Testis (tissue), 3 donors: ENCODE measurements around the gene GPR26. TPM values are rescaled to one million over a fixed set of nuclear protein-coding genes. Genes with fewer than 3 reads are reported as not detected.

Experiments used
- DNase-seq: peaks from one replicate; pipeline ENCODE4 v3.0.0-alpha.2; 2019
- H3K27ac ChIP-seq, 2 donors: fragments of 200-600 bp; sonication (generic); one replicate each; pipeline ENCODE4 v1.5.1; 2019
- H3K27me3 ChIP-seq: fragments of 200-600 bp; sonication (generic); one replicate; pipeline ENCODE4 v1.5.1; 2019
- H3K36me3 ChIP-seq: fragments of 200-600 bp; sonication (generic); one replicate; pipeline ENCODE4 v1.5.1; 2017; ENCODE audit warnings: low read depth; ENCODE audit errors: missing control alignments
- H3K4me1 ChIP-seq: fragments of 200-600 bp; sonication (generic); one replicate; pipeline ENCODE4 v1.5.1; 2019
- H3K4me3 ChIP-seq, 2 donors: fragments of 200-600 bp; sonication (generic); one replicate each; pipeline ENCODE4 v1.5.1; 2017 to 2019
- H3K9me3 ChIP-seq: fragments of 200-600 bp; sonication (generic); one replicate; pipeline ENCODE4 v1.5.1; 2017
- POLR2A ChIP-seq: fragments of 450-650 bp; IDR thresholded peaks from one replicate; pipeline ENCODE4 v1.6.1; 2017; ENCODE audit warnings: antibody characterized with exemption, mild to moderate bottlenecking, moderate library complexity
- WGBS, 2 donors: methylation state at CpG; one replicate each; pipeline ENCODE4 v1.1.5; 2018; 5-methylcytosine and 5-hydroxymethylcytosine counted together
- intact Hi-C: fragments of 100-400 bp; cut with DNase I; formaldehyde crosslinking; loops from one replicate; pipeline ENCODE4 v1.15.1; 2023; ENCODE audit warnings: low total_unique reads
- polyA plus RNA-seq: library from polyadenylated mRNA; stranded (reverse); fragments of 350-450 nt; fragmentation: Illumina TruSeq; extraction: RNeasy Lipid Tissue Mini Kit (QIAGEN cat#74804); gene quantifications from one replicate; pipeline ENCODE4 v1.2.3, GENCODE V29; 2014; ENCODE audit warnings: low read depth, low replicate concordance; ENCODE audit not compliant: insufficient read depth
- total RNA-seq, 2 donors: library from RNA; depleted of rRNA; stranded (reverse); fragments of >200 nt; gene quantifications; one replicate each; pipeline ENCODE4 v1.2.3, GENCODE V29; 2016
- TF ChIP-seq, protein P1 (sequence below), 3 experiments: fragments of 450-650 bp in 2 of 3; fragments of 200-600 bp in 1 of 3; sonication (generic) in 1 of 3; IDR thresholded peaks; one replicate each; pipeline ENCODE4 v1.5.1; 2016 to 2019; ENCODE audit warnings: antibody characterized with exemption in 3 of 3, mild to moderate bottlenecking in 2 of 3, moderate library complexity in 1 of 3

GPR26 gene
- total and polyA plus RNA-seq, 3 donors from 2014 or later = 0.15 to 0.37 (median 0.31) TPM

DNA sequence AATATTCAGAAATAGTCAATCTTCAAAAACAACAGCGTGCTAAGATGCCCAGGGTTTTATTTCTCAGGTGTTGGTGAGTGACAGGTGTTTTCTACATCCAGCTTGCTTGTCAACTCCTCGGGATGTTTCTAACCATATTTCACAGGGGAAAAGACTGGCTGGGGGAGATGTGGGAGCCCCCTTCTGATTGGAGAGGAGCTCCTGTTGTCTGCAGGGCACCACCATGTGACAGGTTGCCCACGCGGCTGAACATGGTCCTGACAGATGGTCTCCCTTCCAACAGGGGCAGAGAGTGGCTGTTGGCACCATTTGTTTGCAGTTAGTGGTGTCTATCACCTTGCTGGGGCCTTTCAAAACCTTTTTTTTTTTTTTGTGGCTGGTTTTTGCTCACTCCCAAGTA, 16.5 kb upstream of the GPR26 start:
- no peak overlapping the region for H3K27ac ChIP-seq
- no peaks in the 10 kb centered on the region for H3K36me3 ChIP-seq
- no peaks in the 10 kb centered on the region for H3K27me3 ChIP-seq
- no peak overlapping the region for H3K4me3 ChIP-seq
- intact Hi-C loops = no loop called here
- no peaks in the 10 kb centered on the region for H3K4me1 ChIP-seq
- DNase-seq = no peak
- 64 to 70% methylated on average over 4 of the region's 4 CpGs for WGBS, 2 donors
- no peaks in the 10 kb centered on the region for H3K9me3 ChIP-seq
- TF ChIP-seq, protein P1, sequence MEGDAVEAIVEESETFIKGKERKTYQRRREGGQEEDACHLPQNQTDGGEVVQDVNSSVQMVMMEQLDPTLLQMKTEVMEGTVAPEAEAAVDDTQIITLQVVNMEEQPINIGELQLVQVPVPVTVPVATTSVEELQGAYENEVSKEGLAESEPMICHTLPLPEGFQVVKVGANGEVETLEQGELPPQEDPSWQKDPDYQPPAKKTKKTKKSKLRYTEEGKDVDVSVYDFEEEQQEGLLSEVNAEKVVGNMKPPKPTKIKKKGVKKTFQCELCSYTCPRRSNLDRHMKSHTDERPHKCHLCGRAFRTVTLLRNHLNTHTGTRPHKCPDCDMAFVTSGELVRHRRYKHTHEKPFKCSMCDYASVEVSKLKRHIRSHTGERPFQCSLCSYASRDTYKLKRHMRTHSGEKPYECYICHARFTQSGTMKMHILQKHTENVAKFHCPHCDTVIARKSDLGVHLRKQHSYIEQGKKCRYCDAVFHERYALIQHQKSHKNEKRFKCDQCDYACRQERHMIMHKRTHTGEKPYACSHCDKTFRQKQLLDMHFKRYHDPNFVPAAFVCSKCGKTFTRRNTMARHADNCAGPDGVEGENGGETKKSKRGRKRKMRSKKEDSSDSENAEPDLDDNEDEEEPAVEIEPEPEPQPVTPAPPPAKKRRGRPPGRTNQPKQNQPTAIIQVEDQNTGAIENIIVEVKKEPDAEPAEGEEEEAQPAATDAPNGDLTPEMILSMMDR (IDR thresholded peaks at IDR 0.05) = no peak
- TF ChIP-seq POLR2A = no peak

DNA sequence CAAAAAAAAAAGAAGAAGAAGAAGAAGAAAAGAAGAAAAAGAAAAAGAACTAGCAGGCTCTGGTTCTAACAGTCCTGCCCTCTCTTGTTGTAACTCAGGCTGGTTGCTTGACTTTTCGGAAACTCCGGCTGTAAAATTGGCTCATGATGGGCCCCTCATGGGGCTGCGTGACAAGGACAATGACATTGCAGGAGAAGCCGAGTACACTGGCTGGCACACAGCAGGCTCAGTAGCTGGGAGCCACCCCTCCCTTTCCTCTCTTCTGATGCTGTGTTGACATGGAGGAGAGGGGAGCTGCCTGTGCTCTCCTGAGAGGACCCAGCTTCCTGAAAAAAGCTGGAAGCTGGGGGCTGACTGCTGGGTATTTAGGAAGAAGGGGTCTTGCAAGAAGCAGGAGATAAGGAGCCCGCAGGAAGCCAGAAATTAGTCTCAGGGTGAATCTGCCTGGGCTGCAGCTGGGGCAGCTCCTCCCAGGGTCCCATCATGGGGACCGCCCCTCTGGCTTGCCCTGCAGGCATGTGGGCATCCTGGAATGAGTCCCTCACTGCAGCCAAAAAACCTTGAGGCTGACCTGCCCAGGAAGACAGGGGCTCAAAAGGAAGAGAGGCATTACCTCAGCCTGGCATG, 14.6 kb upstream of the GPR26 start:
- Histone ChIP-seq H3K4me3 (no peak overlapping the region), H3K4me1 (no peaks in the 10 kb centered on the region), H3K27me3 (no peaks in the 10 kb centered on the region), H3K9me3 (no peaks in the 10 kb centered on the region), H3K27ac (no peak overlapping the region), H3K36me3 (no peaks in the 10 kb centered on the region)
- 73 to 84% methylated on average over 6 of the region's 6 CpGs for WGBS, 2 donors
- intact Hi-C loops = no loop called here
- no peak for DNase-seq
- TF ChIP-seq, protein P1 (IDR thresholded peaks at IDR 0.05) = no peak
- TF ChIP-seq POLR2A = no peak

DNA sequence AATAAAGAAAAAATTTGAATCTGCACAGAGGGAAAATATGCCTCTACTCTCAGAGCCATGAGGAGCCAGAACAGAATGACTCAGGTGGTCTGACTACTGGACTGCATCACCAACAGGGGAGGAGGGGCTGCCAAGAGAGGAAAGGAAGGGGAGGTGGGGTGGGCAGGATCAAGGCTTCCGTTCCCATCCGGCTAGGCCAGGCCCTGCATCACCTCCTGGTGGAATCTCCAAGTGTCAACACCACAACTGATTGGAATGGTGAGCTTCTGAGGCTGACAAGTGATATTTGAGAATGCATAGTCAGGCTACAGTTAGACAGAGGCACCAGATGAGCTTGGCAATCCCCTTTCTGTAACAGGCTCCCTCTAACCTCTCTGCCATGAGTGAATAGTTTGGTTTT, 10.4 kb upstream of the GPR26 start:
- DNase-seq = no peak
- TF ChIP-seq, protein P1 (IDR thresholded peaks at IDR 0.05) = no peak
- no peak for TF ChIP-seq POLR2A
- Histone ChIP-seq H3K4me1 (no peaks in the 10 kb centered on the region), H3K36me3 (no peaks in the 10 kb centered on the region), H3K27me3 (no peaks in the 10 kb centered on the region), H3K27ac (no peak overlapping the region), H3K4me3 (no peak overlapping the region), H3K9me3 (no peaks in the 10 kb centered on the region)
- 26 to 59% methylated on average over 2 of the region's 2 CpGs for WGBS, 2 donors
- intact Hi-C loops = no loop called here

DNA sequence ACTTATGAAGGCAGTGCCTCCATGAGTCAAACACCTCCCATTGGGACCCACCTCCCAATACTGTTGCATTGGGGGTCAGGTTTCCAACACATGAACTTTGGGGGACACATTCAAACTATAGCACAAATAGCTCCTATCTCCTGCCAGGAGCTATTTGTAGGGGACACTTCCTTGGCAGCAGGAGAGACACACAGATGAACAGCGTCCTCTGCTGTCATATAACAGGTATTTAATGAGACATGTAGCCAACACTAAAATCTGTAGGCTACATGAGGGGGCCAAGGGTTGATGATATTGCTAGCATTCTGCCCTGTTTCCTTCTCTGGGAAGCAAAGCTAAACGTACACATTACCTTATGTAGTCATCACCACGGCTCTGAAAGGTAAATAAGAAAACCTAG, 2.6 kb upstream of the GPR26 start:
- H3K27me3 ChIP-seq = no peaks in the 10 kb centered on the region
- H3K9me3 ChIP-seq = no peaks in the 10 kb centered on the region
- H3K4me1 ChIP-seq = no peaks in the 10 kb centered on the region
- no peak for DNase-seq
- TF ChIP-seq, protein P1 (IDR thresholded peaks at IDR 0.05) = no peak
- H3K27ac ChIP-seq = no peak overlapping the region
- H3K36me3 ChIP-seq = no peaks in the 10 kb centered on the region
- WGBS, 2 donors = 34 to 42% methylated on average over 3 of the region's 3 CpGs
- H3K4me3 ChIP-seq = no peak overlapping the region
- intact Hi-C loops = no loop called here
